Brain microvascular endothelial cell (primary cell): Measurements from ENCODE around the gene MBD4.
"Not testable (repeated sequence)": the region's sequence is repeated elsewhere in the genome, so short reads cannot be mapped to it uniquely, and the experiment has no call there.

Experiments used
- DNase-seq: peaks from one replicate; pipeline ENCODE4 v3.0.0-alpha.2; 2020
- H3K27ac ChIP-seq: fragments of 250-450 bp; sonication (Bioruptor Pico); 2 replicates; pipeline ENCODE4 v1.5.1; 2020; ENCODE audit warnings: mild to moderate bottlenecking, moderate library complexity
- H3K27me3 ChIP-seq: fragments of 250-450 bp; sonication (Bioruptor Pico); replicated peaks from 2 replicates; pipeline ENCODE4 v1.5.1; 2020; ENCODE audit warnings: mild to moderate bottlenecking
- H3K36me3 ChIP-seq: fragments of 250-450 bp; sonication (Bioruptor Pico); replicated peaks from 2 replicates; pipeline ENCODE4 v1.5.1; 2020; ENCODE audit warnings: mild to moderate bottlenecking
- H3K4me3 ChIP-seq: 2 replicates; pipeline ENCODE4 v1.5.1; 2011; ENCODE audit warnings: low read depth, mild to moderate bottlenecking, control low read depth, low read length, moderate library complexity
- CTCF ChIP-seq: IDR thresholded peaks from 2 replicates; pipeline ENCODE4 v1.5.1; 2011; ENCODE audit warnings: low read depth, mild to moderate bottlenecking, moderate library complexity, low read length, control low read depth, inconsistent platforms; ENCODE audit errors: missing control alignments
- in situ Hi-C: cut with HindIII; loops from 2 replicates; pipeline ENCODE4 v1.10.0; 2017; ENCODE audit warnings: low sequenced_read_pairs, low pct_ligation_motif_present

The MBD4 gene

GRCh38 chr3:129439817-129440617 lies at the start of gene MBD4, which contains the start of gene IFT122:
MBD4 (minus strand) TSS chr3:129439948; CDS start chr3:129439833, 115 bp downstream.
IFT122 (plus strand) TSS chr3:129440224; CDS start chr3:129440331, 107 bp downstream.
- peak; percentile 99 for DNase-seq
- H3K4me3 ChIP-seq, result peak within 1 kb of the TSS; percentile 97
- H3K27me3 ChIP-seq, result no peaks in the 10 kb centered on the region
- peak within 1 kb of the TSS; percentile 93 for H3K27ac ChIP-seq
- in situ Hi-C loops, result no loop called here
- H3K36me3 ChIP-seq, result peaks cover 2% of the 10 kb centered on the region
- TF ChIP-seq CTCF, result peak; percentile 2

- H3K27ac ChIP-seq, H3K4me3 ChIP-seq, in situ Hi-C loops, DNase-seq, H3K27me3 ChIP-seq, H3K36me3 ChIP-seq: not testable (repeated sequence)
These were observed 49.5 kb upstream of the MBD4 start for GRCh38 chr3:129489258-129489657.

- H3K4me3 ChIP-seq, H3K27ac ChIP-seq, in situ Hi-C loops, DNase-seq, H3K36me3 ChIP-seq, H3K27me3 ChIP-seq: not testable (repeated sequence)
These were observed 48.2 kb upstream of the MBD4 start for GRCh38 chr3:129487868-129488335.

- Histone ChIP-seq H3K27ac (no peak overlapping the region), H3K4me3 (no peak overlapping the region)
- in situ Hi-C loops, result no loop called here
These were observed 47.6 kb upstream of the MBD4 start for GRCh38 chr3:129487183-129487867.

GRCh38 chr3:129486664-129487035 lies 46.9 kb upstream of the MBD4 start:
- no peak for DNase-seq
- no peak overlapping the region for H3K4me3 ChIP-seq
- H3K27me3 ChIP-seq, result no peaks in the 10 kb centered on the region
- peak overlapping the region; percentile 74 for H3K27ac ChIP-seq
- no peaks in the 10 kb centered on the region for H3K36me3 ChIP-seq
- in situ Hi-C loops, result no loop called here
- no peak for TF ChIP-seq CTCF

More at GRCh38 chr3:129487183-129487867, 47.6 kb upstream of the MBD4 start:
- Histone ChIP-seq H3K27me3 (no peaks in the 10 kb centered on the region), H3K36me3 (no peaks in the 10 kb centered on the region)
- no peak for TF ChIP-seq CTCF
- no peak for DNase-seq

GRCh38 chr3:129485721-129486663 lies 46.2 kb upstream of the MBD4 start:
- in situ Hi-C loops, result no loop called here
- Histone ChIP-seq H3K27me3 (no peaks in the 10 kb centered on the region), H3K27ac (peak overlapping the region; percentile 74), H3K4me3 (no peak overlapping the region), H3K36me3 (no peaks in the 10 kb centered on the region)
- peak; percentile 77 for DNase-seq
- no peak for TF ChIP-seq CTCF

GRCh38 chr3:129485146-129485545 lies 45.4 kb upstream of the MBD4 start:
- H3K27me3 ChIP-seq, DNase-seq, H3K36me3 ChIP-seq, in situ Hi-C loops, H3K4me3 ChIP-seq: not testable (repeated sequence)
- H3K27ac ChIP-seq, result peak overlapping the region; percentile 74
